HG03159 (cell line): ENCODE data around the gene STAMBP.
"Not testable (repeated sequence)": the region's sequence is repeated elsewhere in the genome, so short reads cannot be mapped to it uniquely, and the experiment has no call there.

ENCODE experiments used
- ATAC-seq: cut with Tn5 transposase; IDR thresholded peaks from one replicate; pipeline ENCODE4 v1.9.1; 2021; ENCODE audit warnings: mild to moderate bottlenecking, moderate library complexity; ENCODE audit not compliant: unreplicated experiment

STAMBP gene

GRCh38 chr2:73836141-73836943 lies 7.6 kb downstream of the STAMBP start:
- no peak for ATAC-seq

- ATAC-seq, result no peak
Observed at GRCh38 chr2:73837847-73838585, 9.3 kb downstream of the STAMBP start.

DNA sequence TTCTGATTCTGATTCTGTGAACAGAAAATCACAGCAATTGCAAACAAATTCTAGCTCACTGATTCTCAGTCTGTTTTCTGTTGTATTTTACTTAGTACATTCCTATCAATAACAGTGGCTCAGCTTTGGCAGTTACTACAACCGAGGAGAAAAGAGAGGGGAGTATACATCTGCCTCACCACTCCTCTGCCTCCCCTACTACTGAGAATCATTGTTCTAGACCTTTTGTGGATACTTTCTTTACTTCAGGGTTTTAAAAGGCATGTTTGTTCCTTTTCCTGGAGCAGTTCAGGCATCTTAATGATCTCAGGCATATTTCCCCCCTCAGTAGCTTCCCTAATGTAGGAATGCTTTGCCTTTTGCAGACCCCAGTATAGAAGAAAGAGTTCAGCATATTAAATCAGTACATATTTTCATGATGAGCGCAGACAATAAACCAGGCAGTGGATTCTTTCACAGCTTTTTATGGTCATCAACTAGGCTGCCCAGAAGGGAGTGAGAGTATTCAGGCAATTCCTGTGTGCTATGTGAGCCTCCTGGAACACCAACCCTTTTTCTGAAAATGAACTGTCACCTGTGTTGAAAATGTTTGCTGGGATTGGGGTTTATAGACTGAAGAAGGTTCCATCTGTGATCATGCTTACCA lies 10.3 kb downstream of the STAMBP start:
- no peak for ATAC-seq

GRCh38 chr2:73839653-73840411 lies 11.1 kb downstream of the STAMBP start:
- ATAC-seq, result no peak

DNA sequence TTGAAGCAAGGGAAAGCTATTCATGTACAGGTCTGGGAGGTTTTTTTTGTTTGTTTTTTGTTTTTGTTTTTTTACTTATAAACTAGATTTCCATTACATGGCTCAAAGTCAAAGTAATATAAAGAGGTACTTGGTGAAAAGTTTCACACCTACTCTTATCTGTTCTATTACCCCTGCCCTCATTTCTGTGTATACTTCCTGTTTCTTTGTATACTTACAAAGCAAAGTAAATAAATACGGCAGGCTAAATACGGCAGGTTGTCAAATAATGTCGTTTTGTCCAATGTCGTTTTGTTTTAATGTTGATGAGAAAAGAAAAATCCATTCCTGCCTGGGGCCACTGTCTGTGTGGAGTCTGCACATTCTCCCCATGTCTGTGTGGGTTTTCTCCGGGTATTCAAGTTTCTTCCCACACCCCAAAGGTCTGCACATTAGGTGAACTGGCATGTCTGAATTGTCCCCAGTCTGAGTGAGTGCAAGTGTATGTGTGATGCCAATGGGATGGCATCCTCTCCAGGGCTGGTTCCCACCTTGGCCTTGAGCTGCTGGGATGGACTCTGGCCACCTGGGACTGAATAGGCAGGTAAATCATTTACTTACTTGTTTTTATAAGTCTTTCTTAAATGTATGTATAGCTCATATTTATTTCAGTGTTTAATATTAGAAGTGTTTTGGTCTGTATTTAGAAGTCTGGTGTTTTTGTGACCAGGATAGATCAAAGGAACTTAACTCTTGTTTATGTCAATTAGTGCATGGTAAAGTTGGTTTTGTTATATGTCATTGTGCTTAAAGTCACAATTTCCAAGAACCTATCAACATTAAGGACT lies 13.4 kb downstream of the STAMBP start:
- ATAC-seq, result no peak

- no peak for ATAC-seq
Observed at GRCh38 chr2:73842739-73843019, 13.9 kb downstream of the STAMBP start.

DNA sequence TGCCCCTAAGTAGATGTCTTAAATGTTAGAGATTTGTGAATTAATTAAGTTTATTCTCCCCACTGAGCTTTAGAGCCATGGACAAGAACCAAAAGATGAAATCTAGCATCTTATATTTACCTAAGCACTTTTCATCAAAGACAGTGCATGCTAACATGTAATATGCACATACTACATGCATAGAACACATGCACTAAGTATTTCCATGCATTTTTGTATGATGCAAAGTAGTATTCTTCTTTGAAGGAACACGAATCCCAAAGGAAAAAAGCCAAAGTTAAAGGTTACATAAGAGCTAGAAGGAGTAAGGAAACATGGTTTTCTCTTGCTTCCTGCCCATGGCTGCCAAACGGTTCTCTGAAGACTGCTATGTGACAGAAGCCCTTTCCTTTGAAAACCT lies 15.3 kb downstream of the STAMBP start:
- no peak for ATAC-seq

DNA sequence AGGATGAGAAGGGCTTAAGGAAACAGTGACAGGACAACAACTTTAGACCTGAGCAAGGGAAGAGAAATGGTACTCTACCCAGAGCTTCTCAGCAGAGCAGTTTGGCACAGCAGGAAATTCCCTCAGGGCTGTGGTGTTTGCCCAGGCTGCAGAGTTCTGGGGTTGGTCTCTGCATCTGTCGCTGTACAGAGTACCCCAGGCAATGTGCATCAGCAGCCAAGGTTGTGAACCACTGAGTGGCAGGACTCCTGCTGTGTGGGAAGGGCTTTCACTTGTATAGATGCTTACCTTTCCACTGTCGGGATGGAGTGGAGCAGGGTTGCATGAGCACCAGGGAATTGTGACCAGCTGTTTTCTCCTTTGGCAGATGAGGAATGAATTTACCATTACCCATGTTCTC lies 21.2 kb downstream of the STAMBP start:
- ATAC-seq, result no peak

GRCh38 chr2:73851274-73851673 lies 22.5 kb downstream of the STAMBP start:
- ATAC-seq, result no peak

- no peak for ATAC-seq
Observed at GRCh38 chr2:73852020-73852419, 23.3 kb downstream of the STAMBP start.

- ATAC-seq, result no peak
Observed at GRCh38 chr2:73855526-73855925, 26.8 kb downstream of the STAMBP start.

GRCh38 chr2:73856214-73856613 lies 27.5 kb downstream of the STAMBP start:
- ATAC-seq, result no peak

- ATAC-seq, result no peak
Observed at GRCh38 chr2:73859721-73860586, 31.2 kb downstream of the STAMBP start.

DNA sequence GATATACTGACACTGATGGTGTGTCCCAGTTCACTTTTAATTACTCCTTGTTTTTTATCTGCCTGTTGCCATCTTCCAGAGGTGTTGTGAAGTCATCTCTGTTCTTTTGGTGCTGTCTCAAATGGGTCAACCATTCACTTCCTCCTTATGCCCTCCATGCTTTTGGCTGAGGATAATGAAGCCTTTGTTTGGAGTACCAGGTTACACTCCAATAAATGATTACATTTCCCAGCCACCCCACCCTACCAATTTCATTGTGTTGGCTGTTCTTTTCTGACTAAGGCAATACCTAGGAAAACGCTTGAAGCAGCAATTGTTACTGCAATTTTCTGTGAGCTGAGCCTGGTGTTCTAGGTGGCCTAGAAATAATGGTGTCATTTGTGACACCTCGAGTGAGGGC lies 34.2 kb downstream of the STAMBP start:
- no peak for ATAC-seq

DNA sequence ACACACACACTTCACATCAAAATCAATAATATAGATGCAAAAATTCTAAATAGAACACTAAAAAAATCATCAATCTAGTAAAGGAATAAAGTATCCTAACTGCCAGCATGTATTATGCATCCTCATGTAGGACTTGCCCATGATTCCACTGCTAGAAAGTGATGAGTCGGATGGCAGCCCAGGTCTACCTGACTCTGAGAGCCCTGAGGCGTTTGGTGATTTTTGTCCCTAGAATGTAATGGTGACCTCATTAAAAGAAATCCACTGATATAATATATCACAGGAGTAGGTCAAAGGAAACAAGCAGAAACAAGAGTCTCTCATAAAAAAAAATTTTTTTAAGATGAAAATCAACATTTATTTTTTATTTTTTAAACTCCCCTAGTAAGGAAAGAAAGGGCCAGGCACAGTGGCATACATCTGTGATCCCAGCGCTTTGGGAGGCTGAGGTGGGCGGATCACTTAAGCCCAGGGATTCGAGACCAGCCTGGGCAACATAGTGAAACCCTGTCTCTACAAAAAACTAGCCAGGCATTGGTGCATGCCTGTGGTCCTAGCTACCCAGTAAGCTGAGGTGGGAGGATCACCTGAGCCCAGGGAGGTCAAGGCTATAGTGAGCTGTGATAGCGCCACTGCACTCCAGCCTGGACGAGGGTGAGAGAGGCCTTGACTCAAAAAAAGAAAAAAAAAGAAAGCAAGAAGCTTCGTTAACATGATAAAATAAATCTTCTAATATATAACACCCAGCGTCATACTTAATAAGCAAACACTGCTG lies 39.6 kb downstream of the STAMBP start:
- ATAC-seq, result no peak

- no peak for ATAC-seq
Observed at GRCh38 chr2:73870084-73870483, 41.3 kb downstream of the STAMBP start.

- ATAC-seq, result peak; percentile 53
Observed at GRCh38 chr2:73877071-73877802, 48.5 kb downstream of the STAMBP start.

- not testable (repeated sequence) for ATAC-seq
Observed at GRCh38 chr2:73877984-73878383, 49.2 kb downstream of the STAMBP start.
